Tibial nerve (tissue), 4 donors: Measurements from ENCODE around the gene NCR2. TPM values are rescaled to one million over a fixed set of nuclear protein-coding genes. Genes with fewer than 3 reads are reported as not detected.
A peak's percentile ranks its signal among the peaks of the same experiment; 100 is the strongest.

Experiments
- DNase-seq, 2 donors: peaks; one replicate each; pipeline ENCODE4 v3.0.0-alpha.2; 2019; ENCODE audit warnings: low spot score in 2 of 2
- H3K27ac ChIP-seq, 4 donors: fragments of 200-600 bp; sonication (generic) in 3 of 4; one replicate each; pipeline ENCODE4 v1.5.1; 2017 to 2019; ENCODE audit warnings: mild to moderate bottlenecking in 1 of 4
- H3K27me3 ChIP-seq, 2 donors: fragments of 200-600 bp; sonication (generic) in 1 of 2; one replicate each; pipeline versions ENCODE4 v1.5.1 to v1.6.0; 2017 to 2019
- H3K36me3 ChIP-seq, 3 donors: fragments of 200-600 bp; sonication (generic); one replicate each; pipeline ENCODE4 v1.5.1; 2018 to 2019
- H3K4me1 ChIP-seq, 4 donors: fragments of 200-600 bp; sonication (generic) in 3 of 4; one replicate each; pipeline ENCODE4 v1.5.1; 2017 to 2019
- H3K4me3 ChIP-seq, 4 donors: fragments of 200-600 bp; sonication (generic) in 3 of 4; one replicate each; pipeline ENCODE4 v1.5.1; 2017 to 2019; ENCODE audit warnings: mild to moderate bottlenecking in 1 of 4, moderate library complexity in 1 of 4
- H3K9me3 ChIP-seq, 4 donors: fragments of 200-600 bp; sonication (generic) in 3 of 4; one replicate each; pipeline ENCODE4 v1.5.1; 2017 to 2019
- EP300 ChIP-seq, 2 donors: sonication (generic); formaldehyde crosslinking; IDR thresholded peaks; one replicate each; pipeline ENCODE4 v1.6.1; 2017; ENCODE audit warnings: antibody characterized with exemption in 2 of 2, mild to moderate bottlenecking in 1 of 2
- POLR2A ChIP-seq, 2 donors: fragments of 450-650 bp; IDR thresholded peaks; one replicate each; pipeline ENCODE4 v1.6.1; 2017; ENCODE audit warnings: antibody characterized with exemption in 2 of 2, mild to moderate bottlenecking in 2 of 2, moderate library complexity in 2 of 2
- WGBS, 2 donors: methylation state at CpG; one replicate each; pipeline ENCODE4 v1.1.5; 2018; 5-methylcytosine and 5-hydroxymethylcytosine counted together
- total RNA-seq, 4 donors: library from RNA; depleted of rRNA; stranded (reverse); fragments of >200 nt; gene quantifications; one replicate each; pipeline ENCODE4 v1.1.0, GENCODE V29; 2016
- TF ChIP-seq, protein P1 (sequence below), 5 experiments: fragments of 200-600 bp in 3 of 5; fragments of 450-650 bp in 2 of 5; sonication (generic) in 3 of 5; IDR thresholded peaks; one replicate each; pipeline ENCODE4 v1.5.1; 2016 to 2019; ENCODE audit warnings: antibody characterized with exemption in 5 of 5, mild to moderate bottlenecking in 3 of 5, moderate library complexity in 2 of 5

The NCR2 gene, protein sequence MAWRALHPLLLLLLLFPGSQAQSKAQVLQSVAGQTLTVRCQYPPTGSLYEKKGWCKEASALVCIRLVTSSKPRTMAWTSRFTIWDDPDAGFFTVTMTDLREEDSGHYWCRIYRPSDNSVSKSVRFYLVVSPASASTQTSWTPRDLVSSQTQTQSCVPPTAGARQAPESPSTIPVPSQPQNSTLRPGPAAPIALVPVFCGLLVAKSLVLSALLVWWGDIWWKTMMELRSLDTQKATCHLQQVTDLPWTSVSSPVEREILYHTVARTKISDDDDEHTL
- not detected for total RNA-seq

DNA sequence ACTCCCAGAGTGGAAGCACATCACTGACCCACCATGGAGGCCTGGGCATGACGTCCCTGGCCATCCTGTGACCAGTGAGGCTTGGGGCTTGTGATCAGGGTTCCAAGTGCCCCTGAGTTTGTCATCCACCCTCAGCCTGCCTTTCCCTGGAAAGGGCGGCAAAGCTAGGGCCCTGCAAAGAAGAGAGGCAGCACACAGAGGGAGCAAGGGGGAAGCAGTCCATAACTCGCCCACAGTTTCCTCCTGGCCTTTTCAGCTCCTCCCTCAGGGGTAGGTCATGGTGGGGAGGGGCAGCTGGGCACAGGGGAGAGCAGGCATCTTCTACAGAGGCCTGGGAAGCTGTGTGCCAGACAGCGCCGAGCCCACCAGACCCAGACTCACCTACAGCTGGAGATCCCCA is at the start of gene NCR2:
Gene NCR2 (plus strand): TSS at position 313 of the 400 bp plus-strand sequence. CDS start 269 bp downstream, outside the sequence.
- Histone ChIP-seq H3K27me3 (no peaks in the 10 kb centered on the region), H3K9me3 (no peaks in the 10 kb centered on the region)

DNA sequence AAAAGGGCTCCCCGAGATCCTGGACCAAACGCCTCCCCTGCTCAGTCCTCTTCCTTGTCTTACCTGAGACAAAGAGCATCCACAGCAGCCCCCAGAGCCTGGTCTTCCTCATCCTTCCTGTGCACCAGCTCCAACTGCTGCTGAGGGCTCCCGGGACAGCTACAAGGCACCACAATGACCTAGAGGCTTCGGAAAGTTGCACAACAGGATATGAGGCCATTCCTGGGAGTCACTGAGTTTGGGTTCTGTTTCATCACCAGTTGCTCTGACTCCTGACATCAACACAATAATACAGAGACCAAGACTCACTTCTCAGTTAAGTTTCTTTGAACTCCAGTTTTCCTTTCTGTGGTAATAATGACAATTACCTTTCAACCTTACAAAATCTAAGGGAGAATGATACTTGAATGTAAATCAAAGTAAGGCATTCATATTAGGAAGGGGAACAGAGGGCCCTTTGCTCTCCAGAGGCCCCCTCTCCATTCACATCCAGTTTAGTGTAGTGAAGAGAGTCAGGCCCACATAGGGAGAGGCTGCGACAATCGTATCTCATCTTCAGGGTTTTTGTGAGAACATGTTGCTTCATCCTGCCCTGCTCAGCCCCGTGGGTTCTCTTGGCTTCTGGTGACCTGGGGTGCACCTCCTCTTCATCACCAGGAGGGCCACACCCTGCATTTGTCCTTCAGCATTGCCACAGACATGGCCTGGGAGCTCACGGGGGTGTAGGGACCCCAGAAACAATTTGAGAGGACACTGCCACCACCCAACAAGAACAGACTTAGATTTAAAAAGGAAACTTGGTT is 48.7 kb upstream of the NCR2 start, which contains the start of gene TREM1:
Gene TREM1 (minus strand): TSS at position 139 of the 803 bp plus-strand sequence. CDS start 27 bp downstream, at position 112.
- no peak within 1 kb of the TSS for H3K4me3 ChIP-seq
- H3K36me3 ChIP-seq: no peaks in the 10 kb centered on the region
- peak; percentile 71 to 87 for TF ChIP-seq EP300 (IDR thresholded peaks at IDR 0.05)
- TF ChIP-seq, protein P1, sequence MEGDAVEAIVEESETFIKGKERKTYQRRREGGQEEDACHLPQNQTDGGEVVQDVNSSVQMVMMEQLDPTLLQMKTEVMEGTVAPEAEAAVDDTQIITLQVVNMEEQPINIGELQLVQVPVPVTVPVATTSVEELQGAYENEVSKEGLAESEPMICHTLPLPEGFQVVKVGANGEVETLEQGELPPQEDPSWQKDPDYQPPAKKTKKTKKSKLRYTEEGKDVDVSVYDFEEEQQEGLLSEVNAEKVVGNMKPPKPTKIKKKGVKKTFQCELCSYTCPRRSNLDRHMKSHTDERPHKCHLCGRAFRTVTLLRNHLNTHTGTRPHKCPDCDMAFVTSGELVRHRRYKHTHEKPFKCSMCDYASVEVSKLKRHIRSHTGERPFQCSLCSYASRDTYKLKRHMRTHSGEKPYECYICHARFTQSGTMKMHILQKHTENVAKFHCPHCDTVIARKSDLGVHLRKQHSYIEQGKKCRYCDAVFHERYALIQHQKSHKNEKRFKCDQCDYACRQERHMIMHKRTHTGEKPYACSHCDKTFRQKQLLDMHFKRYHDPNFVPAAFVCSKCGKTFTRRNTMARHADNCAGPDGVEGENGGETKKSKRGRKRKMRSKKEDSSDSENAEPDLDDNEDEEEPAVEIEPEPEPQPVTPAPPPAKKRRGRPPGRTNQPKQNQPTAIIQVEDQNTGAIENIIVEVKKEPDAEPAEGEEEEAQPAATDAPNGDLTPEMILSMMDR (IDR thresholded peaks at IDR 0.05): no peak
- no peaks in the 10 kb centered on the region for H3K27me3 ChIP-seq
- H3K9me3 ChIP-seq: no peaks in the 10 kb centered on the region
- DNase-seq: peak in 1 of 2 donors; percentile 78
- WGBS, 2 donors: 70 to 76% methylated on average over 8 of the region's 8 CpGs
- peak within 1 kb of the TSS in 2 of 4 donors; percentile 62 to 81 for H3K27ac ChIP-seq
- H3K4me1 ChIP-seq: peaks cover 0 to 13% (median 0%) of the 10 kb centered on the region in 4 donors

More for the DNA sequence above, at the start of gene NCR2:
- 75 to 81% methylated on average over 5 of the region's 5 CpGs for WGBS, 2 donors
- no peaks in the 10 kb centered on the region for H3K4me1 ChIP-seq
- H3K4me3 ChIP-seq: no peak within 1 kb of the TSS
- no peaks in the 10 kb centered on the region for H3K36me3 ChIP-seq
- no peak for DNase-seq
- TF ChIP-seq EP300 (IDR thresholded peaks at IDR 0.05): no peak
- no peak for TF ChIP-seq POLR2A (IDR thresholded peaks at IDR 0.05)
- TF ChIP-seq, protein P1 (IDR thresholded peaks at IDR 0.05): no peak
- no peak within 1 kb of the TSS for H3K27ac ChIP-seq

DNA sequence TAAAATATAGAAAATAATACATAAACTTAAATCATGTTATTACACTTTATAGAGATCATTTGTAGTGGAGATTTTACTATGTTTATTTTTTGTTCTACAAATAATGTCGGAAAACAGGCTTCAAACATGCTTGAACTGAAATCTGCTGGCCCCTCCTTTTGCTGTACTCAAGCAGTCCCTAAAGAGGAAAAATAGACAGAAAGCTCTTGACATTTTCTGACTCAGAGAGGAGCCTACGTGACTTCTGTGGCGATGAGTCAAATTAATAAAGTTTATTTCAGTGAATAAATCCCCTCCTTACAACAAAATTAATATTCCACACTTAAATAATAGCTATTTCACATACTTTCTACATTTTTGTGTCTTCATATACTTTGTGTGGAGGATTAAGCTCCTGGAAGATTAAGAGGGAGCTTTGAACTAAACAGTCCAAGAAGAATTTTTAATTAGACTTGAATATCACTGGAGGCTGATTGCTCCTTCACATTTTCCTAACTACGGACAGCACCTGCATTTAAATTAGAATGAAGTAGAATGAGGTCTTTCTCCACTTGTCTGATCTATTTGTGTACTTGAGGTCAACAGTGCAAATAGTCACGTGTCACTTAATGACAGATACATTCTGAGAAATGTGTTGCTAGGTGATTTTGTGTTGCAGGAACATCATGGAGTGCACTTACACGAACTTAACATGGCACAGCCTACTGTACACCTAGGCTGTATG is 47.2 kb upstream of the NCR2 start:
- no peaks in the 10 kb centered on the region for H3K9me3 ChIP-seq
- H3K4me3 ChIP-seq: no peak overlapping the region
- H3K36me3 ChIP-seq: no peaks in the 10 kb centered on the region
- H3K27me3 ChIP-seq: no peaks in the 10 kb centered on the region
- TF ChIP-seq EP300 (IDR thresholded peaks at IDR 0.05) (no peak), POLR2A (IDR thresholded peaks at IDR 0.05) (no peak)
- TF ChIP-seq, protein P1 (IDR thresholded peaks at IDR 0.05): no peak
- peaks cover 0 to 13% (median 0%) of the 10 kb centered on the region in 4 donors for H3K4me1 ChIP-seq
- no peak for DNase-seq
- H3K27ac ChIP-seq: no peak overlapping the region
- 30 to 40% methylated on average over 6 of the region's 6 CpGs for WGBS, 2 donors

DNA sequence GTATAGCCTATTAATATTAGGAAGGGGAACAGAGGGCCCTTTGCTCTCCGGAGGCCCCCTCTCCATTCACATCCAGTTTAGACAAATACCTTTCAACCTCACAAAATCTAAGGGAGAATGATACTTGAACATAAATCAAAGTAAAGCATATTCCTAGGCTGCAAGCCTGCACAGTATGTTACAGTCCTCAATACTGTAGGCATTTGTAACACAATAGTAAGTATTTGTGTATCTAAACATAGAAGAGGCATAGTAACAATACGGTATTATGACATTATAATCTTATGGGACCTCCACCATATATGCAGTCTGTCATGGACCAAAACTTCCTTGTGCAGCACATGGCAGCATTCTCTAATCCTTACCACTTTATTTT is 46.7 kb upstream of the NCR2 start:
- no peak for DNase-seq
- no peak for TF ChIP-seq POLR2A (IDR thresholded peaks at IDR 0.05)
- TF ChIP-seq, protein P1 (IDR thresholded peaks at IDR 0.05): no peak
- TF ChIP-seq EP300 (IDR thresholded peaks at IDR 0.05): no peak
- Histone ChIP-seq H3K36me3 (no peaks in the 10 kb centered on the region), H3K27ac (no peak overlapping the region), H3K4me3 (no peak overlapping the region), H3K9me3 (no peaks in the 10 kb centered on the region), H3K4me1 (peaks cover 0 to 13% (median 0%) of the 10 kb centered on the region in 4 donors), H3K27me3 (no peaks in the 10 kb centered on the region)
- WGBS, 2 donors: 76 to 85% methylated on average over 2 of the region's 2 CpGs
